WERI-Rb-1 (cell line): ENCODE results near the gene SS18L1.

Experiments
- DNase-seq: peaks from one replicate; pipeline ENCODE4 v3.0.0-alpha.2; 2020
- H3K27ac ChIP-seq: fragments of 250-450 bp; sonication (Bioruptor Pico); 2 replicates; pipeline ENCODE4 v1.5.1; 2020; ENCODE audit warnings: mild to moderate bottlenecking, moderate library complexity
- H3K27me3 ChIP-seq: fragments of 250-450 bp; sonication (Bioruptor Pico); 2 replicates; pipeline ENCODE4 v1.5.1; 2021; ENCODE audit warnings: mild to moderate bottlenecking, low read depth, moderate library complexity; ENCODE audit not compliant: insufficient read depth, severe bottlenecking
- H3K36me3 ChIP-seq: fragments of 250-450 bp; sonication (Bioruptor Pico); 2 replicates; pipeline ENCODE4 v1.5.1; 2020; ENCODE audit warnings: mild to moderate bottlenecking, moderate library complexity
- H3K4me3 ChIP-seq: 2 replicates; pipeline ENCODE4 v1.5.1; 2011; ENCODE audit warnings: low read depth, mild to moderate bottlenecking, control low read depth, low read length
- H3K9me3 ChIP-seq: fragments of 250-450 bp; sonication (Bioruptor Pico); 2 replicates; pipeline ENCODE4 v1.5.1; 2021; ENCODE audit warnings: mild to moderate bottlenecking, moderate library complexity; ENCODE audit not compliant: severe bottlenecking
- CTCF ChIP-seq: IDR thresholded peaks from 2 replicates; pipeline ENCODE4 v1.5.1; 2011; ENCODE audit warnings: low read depth, mild to moderate bottlenecking, control low read depth, inconsistent platforms, low read length

Gene SS18L1

DNA sequence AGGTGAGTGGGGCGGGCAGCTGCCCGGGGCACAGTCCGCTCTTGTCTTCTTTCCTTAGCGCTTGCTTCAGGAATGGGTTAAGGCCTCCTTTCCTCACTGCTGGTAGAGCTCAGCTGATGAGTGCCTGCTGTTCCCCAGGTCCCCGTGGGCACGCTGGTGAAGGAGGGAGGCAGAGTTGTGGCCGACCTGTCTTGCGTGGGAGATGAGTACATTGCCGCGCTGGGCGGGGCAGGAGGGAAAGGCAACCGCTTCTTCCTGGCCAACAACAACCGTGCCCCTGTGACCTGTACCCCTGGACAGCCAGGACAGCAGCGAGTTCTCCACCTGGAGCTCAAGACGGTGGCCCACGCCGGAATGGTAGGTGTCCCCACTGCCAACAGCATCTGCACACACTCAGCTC lies 54.9 kb downstream of the SS18L1 start:
- Histone ChIP-seq H3K27me3 (no peaks in the 10 kb centered on the region), H3K4me3 (no peak overlapping the region), H3K27ac (no peak overlapping the region), H3K36me3 (peaks cover 45% of the 10 kb centered on the region), H3K9me3 (no peaks in the 10 kb centered on the region)
- TF ChIP-seq CTCF = no peak
- DNase-seq = no peak

- Histone ChIP-seq H3K9me3 (no peaks in the 10 kb centered on the region), H3K4me3 (no peak overlapping the region), H3K27me3 (no peaks in the 10 kb centered on the region), H3K36me3 (peaks cover 45% of the 10 kb centered on the region), H3K27ac (no peak overlapping the region)
- no peak for DNase-seq
- TF ChIP-seq CTCF = no peak
Measured at GRCh38 chr20:62198931-62199330, 55.4 kb downstream of the SS18L1 start.

DNA sequence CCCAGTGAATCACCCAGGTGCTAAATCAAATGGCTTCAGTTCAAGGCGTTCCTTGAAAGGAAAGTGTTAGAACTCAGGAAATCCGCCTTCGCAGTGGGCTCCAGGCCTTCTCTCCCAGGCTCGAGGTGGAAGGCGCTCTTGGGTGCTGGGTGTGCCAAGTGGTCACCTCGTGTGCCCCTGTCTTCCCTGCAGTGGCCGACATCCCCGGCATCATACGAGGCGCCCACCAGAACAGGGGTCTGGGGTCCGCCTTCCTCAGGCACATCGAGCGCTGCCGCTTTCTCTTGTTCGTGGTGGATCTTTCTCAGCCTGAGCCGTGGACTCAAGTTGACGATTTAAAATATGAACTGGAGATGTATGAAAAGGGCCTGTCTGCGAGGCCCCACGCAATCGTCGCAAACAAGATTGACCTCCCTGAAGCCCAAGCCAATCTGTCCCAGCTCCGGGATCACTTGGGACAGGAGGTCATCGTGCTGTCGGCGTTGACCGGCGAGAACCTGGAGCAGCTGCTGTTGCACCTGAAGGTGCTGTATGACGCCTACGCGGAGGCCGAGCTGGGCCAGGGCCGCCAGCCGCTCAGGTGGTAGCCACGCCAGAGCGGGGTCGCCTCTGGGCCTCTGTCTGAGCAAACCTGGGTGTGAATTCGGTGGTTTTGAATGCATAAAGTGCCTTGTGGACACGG lies 57.1 kb downstream of the SS18L1 start:
- Histone ChIP-seq H3K9me3 (no peaks in the 10 kb centered on the region), H3K4me3 (no peak overlapping the region), H3K36me3 (peaks cover 45% of the 10 kb centered on the region), H3K27ac (no peak overlapping the region), H3K27me3 (no peaks in the 10 kb centered on the region)
- DNase-seq = no peak
- no peak for TF ChIP-seq CTCF

GRCh38 chr20:62201173-62202082 lies 57.9 kb downstream of the SS18L1 start:
- Histone ChIP-seq H3K9me3 (no peaks in the 10 kb centered on the region), H3K27ac (no peak overlapping the region), H3K36me3 (peaks cover 42% of the 10 kb centered on the region), H3K4me3 (no peak overlapping the region), H3K27me3 (no peaks in the 10 kb centered on the region)
- no peak for TF ChIP-seq CTCF
- no peak for DNase-seq

- Histone ChIP-seq H3K9me3 (no peaks in the 10 kb centered on the region), H3K27me3 (no peaks in the 10 kb centered on the region), H3K27ac (no peak overlapping the region), H3K36me3 (peaks cover 42% of the 10 kb centered on the region), H3K4me3 (no peak overlapping the region)
- TF ChIP-seq CTCF = no peak
- DNase-seq = no peak
Measured at GRCh38 chr20:62202083-62202395, 58.5 kb downstream of the SS18L1 start.
